Tibial nerve (tissue), 4 donors: Measurements from ENCODE around the gene KCTD12. TPM values are rescaled to one million over a fixed set of nuclear protein-coding genes. Genes with fewer than 3 reads are reported as not detected.
"Not testable (repeated sequence)": the region's sequence is repeated elsewhere in the genome, so short reads cannot be mapped to it uniquely, and the experiment has no call there.

Source experiments
- DNase-seq, 2 donors: peaks; one replicate each; pipeline ENCODE4 v3.0.0-alpha.2; 2019; ENCODE audit warnings: low spot score in 2 of 2
- H3K27ac ChIP-seq, 4 donors: fragments of 200-600 bp; sonication (generic) in 3 of 4; one replicate each; pipeline ENCODE4 v1.5.1; 2017 to 2019; ENCODE audit warnings: mild to moderate bottlenecking in 1 of 4
- H3K27me3 ChIP-seq, 2 donors: fragments of 200-600 bp; sonication (generic) in 1 of 2; one replicate each; pipeline versions ENCODE4 v1.5.1 to v1.6.0; 2017 to 2019
- H3K36me3 ChIP-seq, 3 donors: fragments of 200-600 bp; sonication (generic); one replicate each; pipeline ENCODE4 v1.5.1; 2018 to 2019
- H3K4me1 ChIP-seq, 4 donors: fragments of 200-600 bp; sonication (generic) in 3 of 4; one replicate each; pipeline ENCODE4 v1.5.1; 2017 to 2019
- H3K4me3 ChIP-seq, 4 donors: fragments of 200-600 bp; sonication (generic) in 3 of 4; one replicate each; pipeline ENCODE4 v1.5.1; 2017 to 2019; ENCODE audit warnings: mild to moderate bottlenecking in 1 of 4, moderate library complexity in 1 of 4
- H3K9me3 ChIP-seq, 4 donors: fragments of 200-600 bp; sonication (generic) in 3 of 4; one replicate each; pipeline ENCODE4 v1.5.1; 2017 to 2019
- EP300 ChIP-seq, 2 donors: sonication (generic); formaldehyde crosslinking; IDR thresholded peaks; one replicate each; pipeline ENCODE4 v1.6.1; 2017; ENCODE audit warnings: antibody characterized with exemption in 2 of 2, mild to moderate bottlenecking in 1 of 2
- POLR2A ChIP-seq, 2 donors: fragments of 450-650 bp; IDR thresholded peaks; one replicate each; pipeline ENCODE4 v1.6.1; 2017; ENCODE audit warnings: antibody characterized with exemption in 2 of 2, mild to moderate bottlenecking in 2 of 2, moderate library complexity in 2 of 2
- WGBS, 2 donors: methylation state at CpG; one replicate each; pipeline ENCODE4 v1.1.5; 2018; 5-methylcytosine and 5-hydroxymethylcytosine counted together
- total RNA-seq, 4 donors: library from RNA; depleted of rRNA; stranded (reverse); fragments of >200 nt; gene quantifications; one replicate each; pipeline ENCODE4 v1.1.0, GENCODE V29; 2016
- TF ChIP-seq, protein P1 (sequence below), 5 experiments: fragments of 200-600 bp in 3 of 5; fragments of 450-650 bp in 2 of 5; sonication (generic) in 3 of 5; IDR thresholded peaks; one replicate each; pipeline ENCODE4 v1.5.1; 2016 to 2019; ENCODE audit warnings: antibody characterized with exemption in 5 of 5, mild to moderate bottlenecking in 3 of 5, moderate library complexity in 2 of 5

The KCTD12 gene
- total RNA-seq, 4 donors from 2014 or later: 126 to 217 (median 159) TPM

DNA sequence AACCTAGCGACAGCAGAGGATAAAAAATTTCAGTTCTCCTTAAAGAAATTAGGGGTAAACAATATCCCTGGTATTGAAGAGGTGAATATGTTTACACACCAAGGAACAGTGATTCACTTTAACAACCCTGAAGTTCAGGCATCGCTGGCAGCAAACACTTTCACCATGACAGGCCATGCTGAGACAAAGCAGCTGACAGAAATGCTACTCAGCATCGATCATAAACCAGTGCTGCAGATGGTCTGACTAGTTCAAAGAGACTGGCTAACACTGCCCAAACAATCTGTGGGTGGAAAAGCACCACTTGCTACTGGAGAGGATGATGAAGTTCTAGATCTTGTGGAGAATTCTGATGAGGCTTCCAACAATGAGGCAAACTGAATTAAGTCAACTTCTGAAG lies 42.3 kb upstream of the KCTD12 start:
- TF ChIP-seq, protein P1, sequence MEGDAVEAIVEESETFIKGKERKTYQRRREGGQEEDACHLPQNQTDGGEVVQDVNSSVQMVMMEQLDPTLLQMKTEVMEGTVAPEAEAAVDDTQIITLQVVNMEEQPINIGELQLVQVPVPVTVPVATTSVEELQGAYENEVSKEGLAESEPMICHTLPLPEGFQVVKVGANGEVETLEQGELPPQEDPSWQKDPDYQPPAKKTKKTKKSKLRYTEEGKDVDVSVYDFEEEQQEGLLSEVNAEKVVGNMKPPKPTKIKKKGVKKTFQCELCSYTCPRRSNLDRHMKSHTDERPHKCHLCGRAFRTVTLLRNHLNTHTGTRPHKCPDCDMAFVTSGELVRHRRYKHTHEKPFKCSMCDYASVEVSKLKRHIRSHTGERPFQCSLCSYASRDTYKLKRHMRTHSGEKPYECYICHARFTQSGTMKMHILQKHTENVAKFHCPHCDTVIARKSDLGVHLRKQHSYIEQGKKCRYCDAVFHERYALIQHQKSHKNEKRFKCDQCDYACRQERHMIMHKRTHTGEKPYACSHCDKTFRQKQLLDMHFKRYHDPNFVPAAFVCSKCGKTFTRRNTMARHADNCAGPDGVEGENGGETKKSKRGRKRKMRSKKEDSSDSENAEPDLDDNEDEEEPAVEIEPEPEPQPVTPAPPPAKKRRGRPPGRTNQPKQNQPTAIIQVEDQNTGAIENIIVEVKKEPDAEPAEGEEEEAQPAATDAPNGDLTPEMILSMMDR (IDR thresholded peaks at IDR 0.05): no peak
- TF ChIP-seq EP300 (IDR thresholded peaks at IDR 0.05) (no peak), POLR2A (IDR thresholded peaks at IDR 0.05) (no peak)

DNA sequence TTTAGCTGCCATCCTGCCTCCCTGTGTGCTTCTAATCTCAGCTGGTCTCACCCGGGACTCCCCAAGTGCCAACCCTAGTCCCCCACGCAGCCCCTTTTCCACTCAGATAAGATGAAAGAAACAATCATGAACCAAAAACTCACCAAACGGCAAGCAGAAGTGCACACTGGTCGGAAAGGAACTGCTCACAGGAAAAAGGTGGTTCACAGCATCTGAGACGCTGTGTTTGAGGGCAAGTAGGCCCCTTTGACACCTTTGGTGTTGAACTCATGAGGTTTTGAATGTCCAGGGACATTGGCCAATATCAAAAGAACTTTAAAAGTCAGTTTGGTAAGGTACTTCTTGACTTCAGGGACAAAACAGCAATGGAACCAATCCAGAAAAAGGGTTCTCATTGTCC lies 41.8 kb upstream of the KCTD12 start:
- H3K27me3 ChIP-seq: no peaks in the 10 kb centered on the region
- H3K4me3 ChIP-seq: no peak overlapping the region
- no peak for DNase-seq
- H3K36me3 ChIP-seq: no peaks in the 10 kb centered on the region
- H3K27ac ChIP-seq: no peak overlapping the region
- H3K4me1 ChIP-seq: no peaks in the 10 kb centered on the region
- TF ChIP-seq POLR2A (IDR thresholded peaks at IDR 0.05) (no peak), EP300 (IDR thresholded peaks at IDR 0.05) (no peak)
- TF ChIP-seq, protein P1 (IDR thresholded peaks at IDR 0.05): no peak
- peaks cover 0 to 9% (median 4%) of the 10 kb centered on the region in 4 donors for H3K9me3 ChIP-seq
- 83 to 85% methylated on average over 5 of the region's 5 CpGs for WGBS, 2 donors

More for the DNA sequence above, 42.3 kb upstream of the KCTD12 start:
- Histone ChIP-seq H3K4me3 (no peak overlapping the region), H3K4me1 (no peaks in the 10 kb centered on the region), H3K9me3 (peaks cover 0 to 9% (median 4%) of the 10 kb centered on the region in 4 donors), H3K27ac (no peak overlapping the region), H3K27me3 (no peaks in the 10 kb centered on the region), H3K36me3 (no peaks in the 10 kb centered on the region)
- no peak for DNase-seq
- 84 to 86% methylated on average over 3 of the region's 3 CpGs for WGBS, 2 donors

DNA sequence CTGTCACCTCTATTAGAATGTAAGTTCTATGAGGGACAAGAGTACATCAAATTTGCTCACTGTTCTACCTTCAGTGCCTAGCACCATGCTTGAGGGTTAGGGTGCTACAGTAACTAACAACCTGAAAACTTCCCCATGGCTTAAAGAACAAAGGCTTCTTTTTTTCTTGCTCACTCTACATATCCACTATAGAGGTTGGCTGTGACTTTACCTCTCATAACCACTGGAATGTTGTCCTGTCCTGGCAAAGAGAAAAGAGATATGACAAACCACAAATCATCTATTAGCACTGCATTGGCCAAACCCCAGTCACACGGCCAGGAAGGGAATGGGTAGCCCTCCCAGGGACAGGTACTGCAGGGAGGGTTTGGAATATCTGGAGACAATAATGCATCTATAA lies 38.9 kb upstream of the KCTD12 start:
- H3K9me3 ChIP-seq: no peaks in the 10 kb centered on the region
- H3K4me1 ChIP-seq: no peaks in the 10 kb centered on the region
- 72 to 76% methylated on average over 1 of the region's 1 CpG for whole genome bisulfite sequencing, 2 donors
- no peaks in the 10 kb centered on the region for H3K36me3 ChIP-seq
- no peaks in the 10 kb centered on the region for H3K27me3 ChIP-seq
- DNase-seq: no peak
- H3K27ac ChIP-seq: no peak overlapping the region
- no peak overlapping the region for H3K4me3 ChIP-seq
- TF ChIP-seq, protein P1 (IDR thresholded peaks at IDR 0.05): no peak
- TF ChIP-seq EP300 (IDR thresholded peaks at IDR 0.05) (no peak), POLR2A (IDR thresholded peaks at IDR 0.05) (no peak)

DNA sequence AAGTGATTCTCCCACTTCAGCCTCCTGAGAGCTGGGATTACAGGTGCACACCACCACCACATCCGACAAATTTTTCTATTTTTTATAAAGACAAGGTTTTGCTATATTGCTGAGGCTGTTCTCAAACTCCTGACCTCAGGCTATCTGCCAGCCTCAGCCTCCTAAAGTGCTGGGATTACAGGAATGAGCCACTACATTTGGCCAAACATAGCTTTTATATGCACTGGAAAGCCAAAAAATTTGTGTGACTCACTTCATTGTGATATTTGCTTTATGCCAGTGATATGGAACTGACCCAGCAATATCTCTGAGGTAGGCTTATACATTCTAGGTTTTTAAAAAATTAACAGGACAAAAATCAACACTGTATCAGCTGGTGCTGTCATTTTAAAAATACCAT lies 35.3 kb upstream of the KCTD12 start:
- Histone ChIP-seq H3K4me3 (no peak overlapping the region), H3K27me3 (no peaks in the 10 kb centered on the region), H3K36me3 (no peaks in the 10 kb centered on the region), H3K27ac (no peak overlapping the region), H3K9me3 (no peaks in the 10 kb centered on the region), H3K4me1 (no peaks in the 10 kb centered on the region)
- TF ChIP-seq POLR2A (IDR thresholded peaks at IDR 0.05) (no peak), EP300 (IDR thresholded peaks at IDR 0.05) (no peak)
- TF ChIP-seq, protein P1 (IDR thresholded peaks at IDR 0.05): no peak
- 88 to 93% methylated on average over 1 of the region's 1 CpG for WGBS, 2 donors
- DNase-seq: no peak

DNA sequence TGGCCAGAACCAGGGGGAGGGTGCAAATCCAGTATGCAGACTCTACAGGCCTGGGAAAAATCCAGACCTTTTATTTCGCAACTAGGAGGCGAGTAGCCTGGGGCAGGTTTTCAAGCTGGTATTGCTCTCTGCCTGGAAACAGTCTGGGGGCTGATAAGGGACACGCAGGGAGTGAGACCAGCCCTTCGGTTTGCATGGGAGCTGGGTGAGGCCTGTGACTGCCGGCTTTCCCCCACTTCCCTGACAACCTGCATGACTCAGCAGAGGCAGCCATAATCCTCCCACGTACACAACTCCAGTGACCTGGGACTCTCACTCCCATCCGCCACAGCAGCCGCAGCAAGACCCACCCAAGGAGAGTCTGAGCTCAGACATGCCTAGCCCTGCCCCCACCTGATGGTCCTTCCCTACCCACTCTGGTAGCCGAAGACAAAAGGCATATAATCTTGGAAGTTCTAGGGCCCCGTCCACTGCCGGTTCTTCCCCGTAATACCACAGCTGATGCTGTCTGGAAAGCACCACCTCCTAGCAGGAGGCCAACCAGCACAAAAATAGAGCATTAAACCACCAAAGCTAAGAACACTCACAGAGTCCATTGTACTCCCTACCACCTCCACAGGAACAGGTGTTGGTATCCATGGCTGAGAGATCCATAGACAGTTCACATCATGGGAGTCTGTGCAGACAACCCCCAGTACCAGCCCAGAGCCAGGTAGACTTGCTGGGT lies 31.7 kb upstream of the KCTD12 start:
- not testable (repeated sequence) for H3K4me3 ChIP-seq, H3K27me3 ChIP-seq, H3K9me3 ChIP-seq, H3K36me3 ChIP-seq, DNase-seq, H3K27ac ChIP-seq, H3K4me1 ChIP-seq
- WGBS, 2 donors: 88 to 89% methylated on average over 12 of the region's 12 CpGs
